HL-60 (cell line): ENCODE data around the gene MRPL58.

Experiments used
- CTCF ChIP-seq: IDR thresholded peaks from one replicate; pipeline ENCODE4 v1.5.1; 2011; ENCODE audit warnings: low read length, control low read depth, inconsistent platforms; ENCODE audit not compliant: insufficient read depth
- POLR2AphosphoS5 ChIP-seq: IDR thresholded peaks from 2 replicates; pipeline ENCODE4 v1.6.1; 2012; ENCODE audit warnings: low read depth

DNA sequence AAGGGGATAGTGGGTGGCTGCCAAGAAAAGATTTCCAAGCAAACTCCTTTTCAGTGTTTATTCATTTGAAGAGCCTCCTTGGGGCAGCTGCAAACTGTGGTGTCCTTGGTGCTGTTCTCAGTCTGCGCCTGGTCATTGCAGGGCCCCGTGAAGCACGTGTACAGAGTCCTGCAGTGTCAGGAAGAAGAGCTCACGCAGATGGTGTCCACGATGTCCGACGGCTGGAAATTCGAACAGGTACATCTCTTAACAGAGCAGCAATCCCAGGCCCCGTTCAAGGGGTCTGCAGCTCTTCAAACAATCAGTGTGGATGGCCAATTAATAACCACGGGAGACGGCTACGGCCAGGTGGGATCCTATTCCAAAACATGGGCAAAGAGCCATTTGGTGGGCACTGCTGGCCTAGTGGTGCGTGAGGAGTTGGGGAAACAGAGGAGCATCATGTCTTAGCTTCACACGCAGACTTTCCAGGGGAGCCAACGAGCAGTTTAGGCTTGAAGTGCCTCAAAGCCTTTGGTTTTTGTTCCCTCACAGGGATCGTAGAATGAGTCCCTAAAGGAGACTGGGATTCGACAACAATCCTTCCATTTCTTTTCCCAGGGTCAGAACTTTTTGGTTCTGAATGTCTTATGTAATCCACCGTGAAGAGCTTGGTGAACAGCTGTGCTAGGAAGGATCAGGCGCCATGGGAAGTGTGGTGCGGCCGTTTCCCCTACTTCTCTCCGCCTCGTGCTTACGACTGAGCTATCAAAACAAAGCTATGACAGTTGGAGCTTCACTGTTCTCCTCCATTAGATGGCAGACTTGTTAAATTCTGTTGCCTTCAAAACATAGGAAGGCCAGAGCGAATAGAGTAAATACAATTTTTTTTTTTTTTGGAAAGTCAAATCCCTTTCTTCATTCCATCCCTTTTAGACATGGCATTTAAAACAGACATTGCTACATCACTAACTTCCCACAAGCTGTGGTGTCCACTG lies 47.2 kb downstream of the MRPL58 start:
- TF ChIP-seq CTCF (no peak), POLR2AphosphoS5 (no peak)
